GM18909 (cell line): ENCODE data around the gene SYT14.
"Not testable (repeated sequence)": the region's sequence is repeated elsewhere in the genome, so short reads cannot be mapped to it uniquely, and the experiment has no call there.

Source experiments
- ATAC-seq: cut with Tn5 transposase; IDR thresholded peaks from one replicate; pipeline ENCODE4 v1.9.1; 2021; ENCODE audit warnings: mild to moderate bottlenecking; ENCODE audit not compliant: unreplicated experiment, poor library complexity

SYT14 gene

DNA sequence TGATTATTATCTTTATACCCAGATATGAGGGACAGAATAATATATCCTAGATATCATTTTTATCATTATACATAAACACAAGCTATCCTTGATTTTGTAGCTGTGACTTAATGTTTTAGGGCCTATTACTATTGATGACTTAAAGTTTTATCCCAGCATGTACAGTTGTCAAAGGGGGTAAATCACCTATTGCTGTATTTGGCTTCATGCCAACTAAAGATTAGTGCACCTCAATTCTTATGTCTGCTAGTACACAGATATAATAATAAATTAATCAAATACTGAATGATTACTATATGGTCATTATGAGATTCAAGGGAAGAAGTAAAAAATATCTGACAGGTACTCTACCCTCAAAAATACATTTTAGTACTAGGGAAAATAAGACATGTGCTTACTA lies 84.0 kb downstream of the SYT14 start:
- no peak for ATAC-seq

DNA sequence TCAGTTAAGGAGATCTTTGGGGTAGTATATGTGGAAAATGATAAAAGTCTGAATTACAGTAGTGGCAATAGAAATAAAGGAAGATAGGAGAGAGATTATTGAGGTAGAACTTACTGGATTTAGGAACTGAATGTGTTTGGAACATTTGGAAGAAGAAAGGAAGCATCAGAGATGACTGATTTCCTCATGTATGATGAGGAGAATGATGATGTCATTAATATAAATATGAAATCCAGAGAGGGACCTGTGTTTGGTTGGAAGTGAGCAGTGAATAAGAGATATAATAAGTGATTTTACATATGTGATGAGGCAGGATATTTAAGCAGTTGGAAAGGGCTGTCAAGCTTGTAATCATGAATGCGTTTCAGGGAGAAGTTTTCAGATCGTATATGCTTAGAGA lies 86.3 kb downstream of the SYT14 start:
- ATAC-seq, result no peak

DNA sequence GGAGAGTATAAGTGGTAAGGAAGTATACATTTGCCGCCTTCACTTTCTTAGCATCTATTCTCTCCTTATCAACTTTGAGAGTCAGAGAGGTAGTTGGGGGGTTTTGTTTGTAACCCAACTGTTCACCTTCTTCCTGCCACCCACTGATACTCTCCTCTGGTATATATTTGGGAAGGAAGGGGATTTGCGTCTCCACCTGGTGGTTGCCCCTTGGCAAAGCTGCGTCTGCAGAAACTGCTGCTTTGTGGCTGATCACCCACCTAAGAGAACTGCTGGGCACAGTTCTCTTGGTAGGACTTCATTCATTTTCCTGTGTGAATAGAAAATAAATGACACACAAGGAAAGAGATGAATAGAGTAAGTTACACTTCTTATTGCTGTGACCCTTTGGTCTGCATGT lies 87.0 kb downstream of the SYT14 start:
- ATAC-seq, result no peak

DNA sequence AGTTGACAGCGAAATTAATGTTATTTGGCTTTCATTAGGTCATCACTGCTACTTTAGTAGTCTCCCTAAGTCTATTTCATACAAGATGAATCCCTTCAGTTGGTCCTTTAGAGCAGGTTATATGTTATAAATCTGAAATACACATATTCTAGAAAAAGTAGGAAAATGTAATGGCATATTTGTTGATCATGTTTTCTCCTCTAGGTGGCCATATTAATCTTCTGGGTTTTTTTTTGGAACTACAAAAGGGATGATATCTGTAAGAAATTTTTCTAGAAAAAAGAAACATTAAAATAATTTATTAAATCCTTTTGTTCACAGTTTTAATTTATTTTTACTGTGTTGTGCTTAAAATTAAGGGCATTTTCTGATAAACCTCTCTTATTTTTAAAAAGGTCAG lies 87.9 kb downstream of the SYT14 start:
- no peak for ATAC-seq

DNA sequence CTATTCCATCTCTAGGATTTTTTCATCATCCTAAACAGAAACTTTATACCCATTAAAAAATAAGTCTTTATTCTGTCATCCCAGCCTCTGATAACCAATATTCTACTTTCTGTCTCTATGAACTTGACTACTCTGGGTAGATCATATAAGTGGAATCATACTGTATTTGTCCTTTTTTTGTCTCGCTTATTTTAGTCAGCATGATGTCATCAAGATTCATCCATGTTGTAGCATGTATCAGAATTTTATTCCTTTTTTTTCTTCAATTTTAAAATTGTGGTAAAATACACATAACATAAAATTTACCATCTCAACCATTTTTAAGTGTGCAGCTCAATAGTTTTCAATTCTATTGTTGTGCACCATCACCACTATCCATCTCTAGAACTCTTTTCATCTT lies 90.0 kb downstream of the SYT14 start:
- ATAC-seq, result no peak

DNA sequence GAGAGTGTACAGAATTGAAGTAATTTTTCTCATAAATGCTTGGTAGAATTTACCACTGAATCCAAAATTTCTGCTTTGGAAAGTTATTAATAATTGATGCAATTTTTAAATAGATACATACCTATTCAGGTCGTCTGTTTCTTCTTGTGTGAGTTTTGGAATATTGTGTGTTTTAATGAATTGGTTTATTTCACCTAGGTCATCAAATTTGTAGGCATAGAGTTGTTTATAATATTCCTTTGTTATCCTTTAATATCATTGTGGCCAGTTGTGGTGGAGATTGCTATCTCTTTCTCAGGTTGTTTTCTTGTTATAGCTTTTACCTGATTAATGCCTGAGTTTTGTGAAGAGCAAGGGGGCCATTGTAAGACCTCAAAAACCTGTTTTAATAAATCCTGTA lies 93.5 kb downstream of the SYT14 start:
- ATAC-seq, result no peak

DNA sequence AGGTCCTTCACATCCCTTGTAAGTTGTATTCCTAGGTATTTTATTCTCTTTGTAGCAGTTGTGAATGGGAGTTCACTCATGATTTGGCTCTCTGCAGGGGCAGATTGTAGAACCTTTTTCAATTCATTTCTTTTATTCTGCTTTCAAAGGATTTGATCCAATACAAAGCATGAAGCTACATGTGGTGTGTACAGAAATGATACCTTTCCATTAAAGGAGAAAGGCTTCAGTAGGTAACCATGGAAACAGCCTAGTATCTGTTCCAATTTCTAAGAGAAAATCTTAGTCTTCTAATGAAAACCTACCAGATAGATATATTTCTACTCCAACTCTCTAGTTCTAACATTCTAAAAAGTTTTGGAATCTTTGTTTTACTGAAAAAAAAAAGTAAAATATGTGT lies 105.0 kb downstream of the SYT14 start:
- no peak for ATAC-seq

DNA sequence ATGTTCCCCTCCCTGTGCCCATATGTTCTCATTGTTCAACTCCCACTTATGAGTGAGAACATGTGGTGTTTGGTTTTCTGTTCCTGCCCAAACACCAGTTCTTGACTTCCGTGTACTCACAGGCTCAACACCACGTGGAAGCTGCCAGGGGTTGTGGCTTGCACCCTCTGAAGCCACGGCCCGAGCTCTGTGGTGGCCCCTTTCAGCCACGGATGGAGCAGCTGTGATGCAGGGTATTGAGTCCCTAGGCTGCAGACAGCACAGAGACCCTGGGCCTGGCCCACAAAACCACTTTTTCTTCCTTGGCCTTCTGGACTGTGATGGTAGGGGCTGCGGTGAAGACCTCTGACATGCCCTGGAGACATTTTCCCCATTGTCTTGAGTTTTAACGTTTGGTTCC lies 111.6 kb downstream of the SYT14 start:
- ATAC-seq, result no peak

DNA sequence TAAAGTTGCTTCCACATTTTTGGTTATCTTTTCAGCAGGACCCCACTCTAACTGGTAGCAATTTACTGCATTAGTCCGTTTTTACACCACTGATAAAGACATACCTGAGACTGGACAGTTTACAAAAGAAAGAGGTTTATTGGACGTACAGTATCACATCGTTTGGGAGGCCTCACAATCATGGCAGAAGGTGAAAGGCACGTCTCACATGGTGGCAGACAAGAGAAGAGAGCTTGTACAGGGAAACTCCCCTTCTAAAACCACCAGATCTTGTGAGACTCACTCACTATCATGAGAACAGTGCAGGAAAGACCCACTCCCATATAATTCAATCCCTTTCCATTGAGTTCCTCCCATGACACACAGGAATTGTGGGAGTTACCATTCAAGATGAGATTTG lies 112.5 kb downstream of the SYT14 start:
- ATAC-seq, result not testable (repeated sequence)

DNA sequence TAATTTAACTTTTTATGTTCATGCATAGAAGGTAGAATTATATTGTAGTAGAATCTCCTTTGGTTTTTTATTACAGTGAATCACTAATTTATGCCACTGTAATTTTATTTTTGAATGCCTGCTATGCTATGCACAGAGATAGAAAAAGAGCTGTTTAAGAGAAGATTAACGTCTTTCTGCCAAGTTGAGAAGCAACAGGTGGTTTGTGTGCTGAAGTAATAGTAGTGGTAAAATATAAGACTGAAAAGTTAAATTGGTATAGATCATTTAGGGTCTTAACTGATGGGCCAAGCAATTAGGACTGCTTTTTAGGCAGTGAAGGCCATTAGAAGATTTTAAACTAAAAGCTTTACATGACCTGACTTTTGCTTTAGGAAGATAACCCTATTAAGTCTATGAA lies 115.1 kb downstream of the SYT14 start:
- no peak for ATAC-seq

DNA sequence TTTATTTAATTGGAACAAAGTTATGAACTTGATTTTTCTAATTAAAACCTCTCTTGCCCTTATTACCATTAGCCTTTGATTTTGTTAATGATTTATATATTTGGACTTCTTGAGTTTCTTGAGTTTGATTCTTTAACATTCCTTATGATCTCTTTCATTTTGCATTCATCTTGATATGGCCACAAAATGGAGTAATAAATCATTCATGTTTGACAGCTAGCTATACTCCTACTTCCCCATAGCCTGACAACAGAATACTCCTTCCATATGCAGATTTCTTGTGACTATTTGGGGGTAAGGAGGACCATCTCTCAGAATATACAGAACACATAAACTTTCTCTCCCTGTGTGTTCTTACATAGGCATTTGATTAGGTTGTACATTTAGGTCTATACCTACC lies 119.6 kb downstream of the SYT14 start:
- no peak for ATAC-seq

DNA sequence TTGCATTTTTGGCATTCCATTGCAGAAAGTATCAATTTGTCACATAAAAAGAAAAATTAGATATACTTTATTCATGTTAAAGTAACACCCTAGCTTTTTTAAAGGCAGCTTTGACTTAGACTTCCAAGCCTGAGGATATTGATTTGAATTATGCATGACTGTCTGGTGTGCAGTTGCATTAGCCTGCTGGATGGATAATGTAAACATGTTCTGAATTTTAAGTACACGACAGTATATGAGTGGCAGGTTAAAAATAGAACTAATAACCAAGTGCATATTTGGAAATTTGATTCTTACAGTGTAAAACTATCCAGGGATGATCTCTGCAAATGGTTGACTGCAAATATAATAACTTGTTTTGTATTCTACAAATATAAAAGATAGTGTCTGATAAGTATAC lies 124.0 kb downstream of the SYT14 start:
- no peak for ATAC-seq

DNA sequence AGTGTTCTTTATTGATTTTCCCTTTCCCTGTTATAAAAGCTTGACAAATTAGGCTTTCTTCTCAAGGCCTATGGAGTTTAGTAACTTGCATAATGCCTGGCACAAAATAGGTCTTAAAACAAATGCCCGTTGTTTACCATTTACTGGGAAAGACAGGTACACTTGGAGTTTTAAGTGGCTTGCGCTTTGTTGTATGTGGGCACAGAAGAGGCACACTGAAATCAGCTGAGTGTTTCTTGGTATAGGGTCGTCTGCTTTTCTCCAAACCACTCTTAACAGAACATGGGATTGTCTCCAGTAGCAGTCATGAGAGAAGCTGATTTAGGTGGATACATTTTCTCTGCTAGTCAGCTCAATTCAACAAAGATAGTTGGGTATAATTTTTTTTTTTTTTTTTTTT lies 132.5 kb downstream of the SYT14 start:
- no peak for ATAC-seq

DNA sequence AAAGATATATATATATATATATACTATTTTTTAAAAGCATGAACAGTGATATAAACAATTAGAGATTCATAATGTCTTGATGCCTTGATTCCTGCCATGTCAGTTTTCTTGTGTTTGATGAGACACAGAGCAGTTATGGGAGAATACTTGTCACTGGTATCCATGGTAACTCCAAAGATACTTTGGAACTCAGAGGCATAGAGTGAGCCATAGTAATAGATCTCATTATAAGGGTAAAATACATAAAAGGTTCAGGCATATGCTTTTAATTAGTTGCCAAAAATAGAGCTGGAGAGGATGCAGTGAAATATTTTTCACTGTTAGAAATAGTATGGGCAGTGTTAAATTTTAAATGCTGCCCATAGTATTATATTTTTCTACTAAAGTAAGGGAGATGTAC lies 134.1 kb downstream of the SYT14 start:
- no peak for ATAC-seq

DNA sequence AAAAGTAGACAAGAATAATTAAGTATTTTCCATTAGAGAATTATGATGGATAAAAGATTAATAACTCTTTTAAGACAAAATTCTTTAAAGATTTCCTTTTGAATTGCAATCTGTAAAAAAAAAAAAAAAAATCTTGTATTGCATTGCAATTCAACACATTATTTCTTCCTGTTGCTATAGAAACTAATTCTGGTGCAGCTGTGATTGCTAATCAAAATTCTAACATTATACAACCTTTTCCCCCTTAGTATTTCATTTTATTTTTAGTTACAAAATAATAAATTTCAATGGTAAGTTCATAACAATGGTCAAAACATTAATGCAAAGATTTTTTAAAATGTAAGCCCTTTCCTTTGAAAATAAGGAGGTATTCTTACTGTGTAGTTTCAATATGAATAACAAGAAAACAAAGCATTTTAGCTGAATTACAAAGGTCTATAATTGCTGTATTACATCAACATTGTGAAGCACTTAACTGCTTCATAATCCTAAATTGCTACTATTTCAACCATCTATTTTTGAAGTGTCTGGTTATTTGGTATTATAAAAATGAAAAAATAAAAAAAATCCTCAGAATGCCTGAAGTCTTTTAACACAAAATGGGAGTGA lies 135.0 kb downstream of the SYT14 start:
- no peak for ATAC-seq

DNA sequence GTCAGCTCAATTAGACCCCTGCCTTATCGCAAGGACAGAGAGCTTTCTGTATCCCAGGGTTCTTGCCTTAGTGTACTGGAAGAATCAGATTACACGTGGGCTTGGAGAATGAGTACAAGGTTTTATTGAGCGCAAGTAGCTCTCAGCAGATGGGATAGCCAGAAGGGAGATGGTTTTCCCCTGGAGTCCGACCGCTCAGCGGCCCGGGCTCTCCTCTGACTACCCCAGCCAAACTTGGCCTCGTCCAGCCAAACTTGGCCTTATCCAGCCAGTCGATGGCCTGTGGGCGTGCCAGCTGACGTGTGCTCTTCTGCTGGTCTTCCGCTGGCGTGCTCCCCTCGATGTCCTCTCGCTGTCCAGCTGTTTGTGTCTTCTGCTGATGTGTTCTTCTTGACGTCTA lies 136.9 kb downstream of the SYT14 start:
- ATAC-seq, result no peak

DNA sequence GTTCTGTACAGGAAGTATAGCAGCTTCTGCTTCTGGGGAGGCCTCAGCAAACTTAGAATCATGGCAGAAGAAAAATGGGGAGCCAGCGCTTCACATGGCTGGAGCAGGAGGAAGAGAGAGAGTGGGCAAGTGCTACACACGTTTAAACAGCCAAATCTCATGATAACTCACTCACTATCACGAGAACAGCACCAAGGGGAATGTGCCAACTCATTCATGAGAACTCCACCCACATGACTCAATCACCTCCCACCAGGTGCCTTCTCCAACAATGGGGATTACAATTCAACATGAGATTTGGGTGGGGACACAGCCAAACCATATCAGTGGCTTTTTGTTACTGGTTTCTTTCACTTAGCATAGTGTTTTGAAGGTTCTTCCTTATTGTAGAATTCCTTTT lies 138.6 kb downstream of the SYT14 start:
- ATAC-seq, result no peak

DNA sequence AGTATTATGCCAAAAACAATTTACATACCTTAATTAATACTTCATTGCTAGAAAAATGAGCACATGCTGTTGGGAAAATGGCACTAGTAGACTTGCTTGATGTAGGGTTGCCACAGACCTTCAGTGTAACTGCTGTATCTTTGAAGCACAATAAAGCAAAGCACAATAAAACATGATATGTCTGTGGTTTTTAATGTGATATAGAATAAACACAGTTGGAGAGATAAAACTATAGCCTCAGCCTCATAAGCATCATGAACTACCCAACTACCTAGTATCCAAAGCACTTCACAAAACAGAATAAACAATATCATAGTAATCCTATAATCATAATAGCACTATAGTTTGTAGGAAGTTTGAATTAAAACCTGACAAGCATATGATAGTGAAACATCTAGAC lies 143.5 kb downstream of the SYT14 start:
- ATAC-seq, result no peak

DNA sequence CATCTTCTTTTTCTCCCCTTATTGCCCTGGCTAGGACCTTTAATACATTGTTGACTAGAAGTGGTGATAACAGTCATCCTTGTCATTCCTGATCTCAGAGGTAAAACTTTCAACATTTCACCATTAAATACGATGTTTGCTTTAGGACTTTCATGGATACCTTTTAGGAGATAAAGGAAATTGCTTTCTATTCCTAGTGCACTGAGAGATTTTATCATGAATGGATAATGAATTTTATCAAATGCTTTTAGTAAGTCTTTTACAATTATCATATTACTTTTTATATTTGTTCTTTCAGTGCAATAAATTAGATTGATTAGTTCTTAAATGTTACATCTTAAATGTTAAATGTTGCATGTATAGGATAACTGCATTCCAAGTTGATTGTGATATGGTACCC lies 147.3 kb downstream of the SYT14 start:
- no peak for ATAC-seq

DNA sequence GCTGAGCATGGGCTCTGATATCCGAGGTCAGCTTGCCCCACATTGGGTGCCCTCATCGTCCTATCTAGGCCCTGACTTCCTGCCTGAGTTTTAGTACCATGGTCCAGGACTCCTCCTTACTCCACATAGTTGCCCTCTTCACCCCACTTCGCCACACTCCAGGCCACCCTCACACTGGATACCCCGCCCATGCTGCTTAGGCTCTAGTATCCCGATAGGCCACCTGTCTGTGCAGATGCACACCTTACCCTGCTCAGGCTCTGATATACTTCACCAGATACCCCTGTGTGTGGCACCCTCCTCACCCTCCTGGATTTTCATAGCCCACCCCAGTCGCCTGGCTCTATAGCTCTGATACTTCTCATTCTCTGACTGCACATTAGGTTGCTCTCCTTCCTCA lies 149.0 kb downstream of the SYT14 start:
- no peak for ATAC-seq

DNA sequence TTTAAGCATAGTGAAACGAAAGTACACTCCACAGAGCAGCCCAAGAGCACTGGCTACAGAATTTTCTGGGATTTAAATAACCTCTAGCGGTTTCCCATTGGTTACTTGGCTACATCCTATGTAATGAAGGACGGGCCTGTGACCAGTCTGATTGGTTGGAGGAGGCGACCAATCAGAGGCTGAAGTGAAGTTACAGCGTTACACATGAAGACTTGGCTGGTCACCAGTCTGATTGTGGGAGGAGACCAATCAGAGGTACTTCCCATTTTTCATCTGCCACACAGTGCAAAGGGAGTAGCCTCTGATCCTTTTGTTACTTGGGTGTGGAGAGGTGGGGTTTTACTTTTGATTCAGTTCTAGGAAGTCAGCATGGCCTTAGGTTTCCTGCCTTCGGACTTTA lies 151.8 kb downstream of the SYT14 start:
- ATAC-seq, result no peak

DNA sequence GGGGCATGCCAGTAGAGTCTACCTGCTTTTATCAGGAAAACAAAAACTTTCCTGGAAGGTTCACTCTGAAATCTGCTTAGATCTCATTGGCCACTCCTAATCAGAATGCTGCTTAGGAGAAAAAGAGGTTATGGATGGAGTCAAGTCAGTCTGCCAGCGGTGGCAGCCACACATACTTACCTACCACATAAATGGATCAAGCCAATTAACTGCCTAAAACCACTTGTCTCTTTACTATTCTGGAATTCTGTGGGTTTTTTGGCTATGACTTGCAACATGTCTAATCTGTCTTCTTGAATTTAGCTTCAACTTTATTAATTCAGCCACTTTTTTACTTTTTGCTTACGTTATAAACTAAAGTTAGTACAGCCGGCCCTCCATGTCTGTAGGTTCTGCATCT lies 154.3 kb downstream of the SYT14 start:
- no peak for ATAC-seq

DNA sequence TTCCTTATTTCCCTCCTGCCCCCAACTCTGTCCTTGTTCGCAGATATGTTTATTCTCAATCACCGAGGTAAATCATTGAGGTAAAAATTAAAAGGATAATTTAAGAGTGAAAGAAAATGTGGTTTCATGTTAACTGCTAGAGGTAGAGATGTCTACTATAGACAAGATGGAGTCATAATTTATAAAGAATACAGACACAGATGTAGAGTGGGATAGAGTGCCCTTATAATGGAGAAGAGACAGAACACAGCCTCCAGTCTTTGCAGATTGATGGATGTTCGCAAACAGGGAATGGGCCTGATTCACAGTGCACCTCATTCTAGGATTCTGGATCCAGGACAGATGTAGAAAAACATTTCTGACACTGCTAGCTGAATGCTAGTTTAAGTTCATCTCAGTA lies 155.4 kb downstream of the SYT14 start:
- ATAC-seq, result no peak
